ENCODE data around the gene HAPSTR1.
A peak's percentile ranks its signal among the peaks of the same experiment; 100 is the strongest.
"Not testable (repeated sequence)": the region's sequence is repeated elsewhere in the genome, so short reads cannot be mapped to it uniquely, and the experiment has no call there.

HAPSTR1 gene

GRCh38 chr16:9090960-9091866, at the start of gene HAPSTR1:
Gene HAPSTR1, plus strand, starts transcription at chr16:9091644. Its CDS starts 401 bp downstream, at chr16:9092045.
- Histone ChIP-seq H3K4me1 (ENCODE audit: insufficient read depth, low read length) (peaks cover 22% of the 10 kb centered on the region), H3K9me3 (ENCODE audit: control insufficient read depth, insufficient read depth, low read length) (no peaks in the 10 kb centered on the region), H3K36me3 (ENCODE audit: insufficient read depth, low read length) (peaks cover 21% of the 10 kb centered on the region; the same call in 1 of the 2 replicates), H3K9ac (ENCODE audit: low read depth, low read length) (peak within 1 kb of the TSS; percentile 97)

- Histone ChIP-seq H3K4me1 (ENCODE audit: insufficient read depth, low read length) (peaks cover 6% of the 10 kb centered on the region), H3K9me3 (ENCODE audit: control insufficient read depth, insufficient read depth, low read length) (peaks cover 5% of the 10 kb centered on the region; the same call in 1 of the 2 replicates), H3K9ac (ENCODE audit: low read depth, low read length) (no peak overlapping the region), H3K36me3 (ENCODE audit: insufficient read depth, low read length) (no peaks in the 10 kb centered on the region)
Observed at GRCh38 chr16:9042533-9042932, 48.9 kb upstream of the HAPSTR1 start.

GRCh38 chr16:9042964-9043680, 48.3 kb upstream of the HAPSTR1 start:
- Histone ChIP-seq H3K4me1 (ENCODE audit: insufficient read depth, low read length) (peaks cover 10% of the 10 kb centered on the region), H3K9ac (ENCODE audit: low read depth, low read length) (no peak overlapping the region), H3K9me3 (ENCODE audit: control insufficient read depth, insufficient read depth, low read length) (peaks cover 5% of the 10 kb centered on the region; the same call in 1 of the 2 replicates), H3K36me3 (ENCODE audit: insufficient read depth, low read length) (no peaks in the 10 kb centered on the region)

GRCh38 chr16:9045562-9045961, 45.9 kb upstream of the HAPSTR1 start:
- not testable (repeated sequence) for H3K9me3 ChIP-seq (ENCODE audit: control insufficient read depth, insufficient read depth, low read length); H3K9ac ChIP-seq (ENCODE audit: low read depth, low read length); H3K36me3 ChIP-seq (ENCODE audit: insufficient read depth, low read length)
- peaks cover 14% of the 10 kb centered on the region for H3K4me1 ChIP-seq (ENCODE audit: insufficient read depth, low read length)

- no peaks in the 10 kb centered on the region for H3K36me3 ChIP-seq (ENCODE audit: insufficient read depth, low read length)
Observed at GRCh38 chr16:9046667-9047055, 44.8 kb upstream of the HAPSTR1 start.

GRCh38 chr16:9047689-9048301, 43.6 kb upstream of the HAPSTR1 start:
- Histone ChIP-seq H3K9ac (ENCODE audit: low read depth, low read length) (peak overlapping the region; percentile 2; the same call in 1 of the 2 replicates), H3K36me3 (ENCODE audit: insufficient read depth, low read length) (no peaks in the 10 kb centered on the region), H3K4me1 (ENCODE audit: insufficient read depth, low read length) (peaks cover 14% of the 10 kb centered on the region), H3K9me3 (ENCODE audit: control insufficient read depth, insufficient read depth, low read length) (peaks cover 5% of the 10 kb centered on the region; the same call in 1 of the 2 replicates)

More at GRCh38 chr16:9046667-9047055, 44.8 kb upstream of the HAPSTR1 start:
- no peak overlapping the region for H3K9ac ChIP-seq (ENCODE audit: low read depth, low read length)
- peaks cover 5% of the 10 kb centered on the region; the same call in 1 of the 2 replicates for H3K9me3 ChIP-seq (ENCODE audit: control insufficient read depth, insufficient read depth, low read length)
- peaks cover 14% of the 10 kb centered on the region for H3K4me1 ChIP-seq (ENCODE audit: insufficient read depth, low read length)

GRCh38 chr16:9048302-9048700, 43.1 kb upstream of the HAPSTR1 start:
- H3K36me3 ChIP-seq (ENCODE audit: insufficient read depth, low read length): no peaks in the 10 kb centered on the region
- peaks cover 5% of the 10 kb centered on the region; the same call in 1 of the 2 replicates for H3K9me3 ChIP-seq (ENCODE audit: control insufficient read depth, insufficient read depth, low read length)
- H3K4me1 ChIP-seq (ENCODE audit: insufficient read depth, low read length): peaks cover 14% of the 10 kb centered on the region
- peak overlapping the region; percentile 2; the same call in 1 of the 2 replicates for H3K9ac ChIP-seq (ENCODE audit: low read depth, low read length)

GRCh38 chr16:9049241-9049640, 42.2 kb upstream of the HAPSTR1 start:
- peaks cover 14% of the 10 kb centered on the region for H3K4me1 ChIP-seq (ENCODE audit: insufficient read depth, low read length)
- H3K36me3 ChIP-seq (ENCODE audit: insufficient read depth, low read length): no peaks in the 10 kb centered on the region
- no peak overlapping the region for H3K9ac ChIP-seq (ENCODE audit: low read depth, low read length)
- peaks cover 5% of the 10 kb centered on the region; the same call in 1 of the 2 replicates for H3K9me3 ChIP-seq (ENCODE audit: control insufficient read depth, insufficient read depth, low read length)

GRCh38 chr16:9050102-9050830, 41.2 kb upstream of the HAPSTR1 start:
- peaks cover 5% of the 10 kb centered on the region; the same call in 1 of the 2 replicates for H3K9me3 ChIP-seq (ENCODE audit: control insufficient read depth, insufficient read depth, low read length)
- peaks cover 14% of the 10 kb centered on the region for H3K4me1 ChIP-seq (ENCODE audit: insufficient read depth, low read length)
- H3K36me3 ChIP-seq (ENCODE audit: insufficient read depth, low read length): no peaks in the 10 kb centered on the region
- no peak overlapping the region for H3K9ac ChIP-seq (ENCODE audit: low read depth, low read length)

GRCh38 chr16:9053006-9053601, 38.3 kb upstream of the HAPSTR1 start:
- Histone ChIP-seq H3K9me3 (ENCODE audit: control insufficient read depth, insufficient read depth, low read length) (no peaks in the 10 kb centered on the region), H3K9ac (ENCODE audit: low read depth, low read length) (peak overlapping the region; percentile 70; the same call in 1 of the 2 replicates), H3K4me1 (ENCODE audit: insufficient read depth, low read length) (peaks cover 4% of the 10 kb centered on the region), H3K36me3 (ENCODE audit: insufficient read depth, low read length) (no peaks in the 10 kb centered on the region)

GRCh38 chr16:9054460-9054859, 37.0 kb upstream of the HAPSTR1 start:
- Histone ChIP-seq H3K36me3 (ENCODE audit: insufficient read depth, low read length) (no peaks in the 10 kb centered on the region), H3K9ac (ENCODE audit: low read depth, low read length) (no peak overlapping the region), H3K4me1 (ENCODE audit: insufficient read depth, low read length) (no peaks in the 10 kb centered on the region; the same call in 1 of the 2 replicates), H3K9me3 (ENCODE audit: control insufficient read depth, insufficient read depth, low read length) (no peaks in the 10 kb centered on the region)

- Histone ChIP-seq H3K4me1 (ENCODE audit: insufficient read depth, low read length) (no peaks in the 10 kb centered on the region; the same call in 1 of the 2 replicates), H3K36me3 (ENCODE audit: insufficient read depth, low read length) (no peaks in the 10 kb centered on the region), H3K9ac (ENCODE audit: low read depth, low read length) (no peak overlapping the region), H3K9me3 (ENCODE audit: control insufficient read depth, insufficient read depth, low read length) (no peaks in the 10 kb centered on the region)
Observed at GRCh38 chr16:9055115-9055514, 36.3 kb upstream of the HAPSTR1 start.

- Histone ChIP-seq H3K9ac (ENCODE audit: low read depth, low read length) (no peak overlapping the region), H3K36me3 (ENCODE audit: insufficient read depth, low read length) (no peaks in the 10 kb centered on the region), H3K4me1 (ENCODE audit: insufficient read depth, low read length) (no peaks in the 10 kb centered on the region; the same call in 1 of the 2 replicates), H3K9me3 (ENCODE audit: control insufficient read depth, insufficient read depth, low read length) (no peaks in the 10 kb centered on the region)
Observed at GRCh38 chr16:9055661-9056060, 35.8 kb upstream of the HAPSTR1 start.
